HL-60 (cell line): ENCODE measurements around the gene PSMD8.

ENCODE experiments used
- DNase-seq, 2 experiments: peaks; one replicate each; pipeline ENCODE4 v3.0.0-alpha.2; 2010 to 2020; ENCODE audit warnings: low read depth in 1 of 2, low spot score in 1 of 2
- H3K27ac ChIP-seq: fragments of 250-450 bp; sonication (Bioruptor Pico); replicated peaks from 2 replicates; pipeline ENCODE4 v1.5.1; 2020; ENCODE audit warnings: mild to moderate bottlenecking, moderate library complexity
- H3K27me3 ChIP-seq: fragments of 250-450 bp; sonication (Bioruptor Pico); 2 replicates; pipeline ENCODE4 v1.5.1; 2021; ENCODE audit warnings: mild to moderate bottlenecking, moderate library complexity; ENCODE audit not compliant: insufficient read depth, poor library complexity, severe bottlenecking
- H3K4me3 ChIP-seq: replicated peaks from 2 replicates; pipeline ENCODE4 v1.5.1; 2011; ENCODE audit warnings: mild to moderate bottlenecking, control low read depth, low read length; ENCODE audit not compliant: insufficient read depth
- GABPA ChIP-seq: IDR thresholded peaks from 2 replicates; pipeline ENCODE4 v1.6.1; 2012; ENCODE audit warnings: low read depth
- POLR2AphosphoS5 ChIP-seq: IDR thresholded peaks from 2 replicates; pipeline ENCODE4 v1.6.1; 2012; ENCODE audit warnings: low read depth
- SPI1 ChIP-seq: IDR thresholded peaks from 2 replicates; pipeline ENCODE4 v1.6.1; 2012; ENCODE audit warnings: low read depth, mild to moderate bottlenecking, borderline replicate concordance
- TF ChIP-seq, protein P1 (sequence below): IDR thresholded peaks from one replicate; pipeline ENCODE4 v1.5.1; 2011; ENCODE audit warnings: low read length, control low read depth, inconsistent platforms; ENCODE audit not compliant: insufficient read depth
- TF ChIP-seq, protein P2 (sequence below): IDR thresholded peaks from 2 replicates; pipeline ENCODE4 v1.6.1; 2012; ENCODE audit warnings: low read depth; ENCODE audit not compliant: insufficient replicate concordance

The PSMD8 gene

DNA sequence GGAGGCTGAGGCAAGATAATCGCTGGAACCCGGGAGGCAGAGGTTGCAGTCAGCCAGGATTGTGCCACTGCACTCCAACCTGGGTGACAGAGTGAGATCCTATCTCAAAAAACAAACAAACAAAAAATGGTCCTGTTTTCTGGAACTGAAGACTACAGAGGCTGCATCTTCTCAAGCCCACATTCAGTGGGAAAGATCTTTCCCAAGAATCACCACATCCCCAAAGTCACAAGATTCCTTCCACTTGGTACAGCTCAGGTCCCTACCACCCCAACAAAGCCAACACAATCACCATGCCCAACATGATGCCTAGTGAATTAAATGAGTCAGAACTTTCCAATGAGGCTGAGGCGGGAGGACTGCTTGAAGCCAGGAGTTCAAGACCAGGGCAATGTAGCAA lies 23.5 kb upstream of the PSMD8 start:
- TF ChIP-seq SPI1 (no peak), POLR2AphosphoS5 (no peak), GABPA (no peak)
- TF ChIP-seq, protein P1, sequence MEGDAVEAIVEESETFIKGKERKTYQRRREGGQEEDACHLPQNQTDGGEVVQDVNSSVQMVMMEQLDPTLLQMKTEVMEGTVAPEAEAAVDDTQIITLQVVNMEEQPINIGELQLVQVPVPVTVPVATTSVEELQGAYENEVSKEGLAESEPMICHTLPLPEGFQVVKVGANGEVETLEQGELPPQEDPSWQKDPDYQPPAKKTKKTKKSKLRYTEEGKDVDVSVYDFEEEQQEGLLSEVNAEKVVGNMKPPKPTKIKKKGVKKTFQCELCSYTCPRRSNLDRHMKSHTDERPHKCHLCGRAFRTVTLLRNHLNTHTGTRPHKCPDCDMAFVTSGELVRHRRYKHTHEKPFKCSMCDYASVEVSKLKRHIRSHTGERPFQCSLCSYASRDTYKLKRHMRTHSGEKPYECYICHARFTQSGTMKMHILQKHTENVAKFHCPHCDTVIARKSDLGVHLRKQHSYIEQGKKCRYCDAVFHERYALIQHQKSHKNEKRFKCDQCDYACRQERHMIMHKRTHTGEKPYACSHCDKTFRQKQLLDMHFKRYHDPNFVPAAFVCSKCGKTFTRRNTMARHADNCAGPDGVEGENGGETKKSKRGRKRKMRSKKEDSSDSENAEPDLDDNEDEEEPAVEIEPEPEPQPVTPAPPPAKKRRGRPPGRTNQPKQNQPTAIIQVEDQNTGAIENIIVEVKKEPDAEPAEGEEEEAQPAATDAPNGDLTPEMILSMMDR: no peak
- TF ChIP-seq, protein P2, sequence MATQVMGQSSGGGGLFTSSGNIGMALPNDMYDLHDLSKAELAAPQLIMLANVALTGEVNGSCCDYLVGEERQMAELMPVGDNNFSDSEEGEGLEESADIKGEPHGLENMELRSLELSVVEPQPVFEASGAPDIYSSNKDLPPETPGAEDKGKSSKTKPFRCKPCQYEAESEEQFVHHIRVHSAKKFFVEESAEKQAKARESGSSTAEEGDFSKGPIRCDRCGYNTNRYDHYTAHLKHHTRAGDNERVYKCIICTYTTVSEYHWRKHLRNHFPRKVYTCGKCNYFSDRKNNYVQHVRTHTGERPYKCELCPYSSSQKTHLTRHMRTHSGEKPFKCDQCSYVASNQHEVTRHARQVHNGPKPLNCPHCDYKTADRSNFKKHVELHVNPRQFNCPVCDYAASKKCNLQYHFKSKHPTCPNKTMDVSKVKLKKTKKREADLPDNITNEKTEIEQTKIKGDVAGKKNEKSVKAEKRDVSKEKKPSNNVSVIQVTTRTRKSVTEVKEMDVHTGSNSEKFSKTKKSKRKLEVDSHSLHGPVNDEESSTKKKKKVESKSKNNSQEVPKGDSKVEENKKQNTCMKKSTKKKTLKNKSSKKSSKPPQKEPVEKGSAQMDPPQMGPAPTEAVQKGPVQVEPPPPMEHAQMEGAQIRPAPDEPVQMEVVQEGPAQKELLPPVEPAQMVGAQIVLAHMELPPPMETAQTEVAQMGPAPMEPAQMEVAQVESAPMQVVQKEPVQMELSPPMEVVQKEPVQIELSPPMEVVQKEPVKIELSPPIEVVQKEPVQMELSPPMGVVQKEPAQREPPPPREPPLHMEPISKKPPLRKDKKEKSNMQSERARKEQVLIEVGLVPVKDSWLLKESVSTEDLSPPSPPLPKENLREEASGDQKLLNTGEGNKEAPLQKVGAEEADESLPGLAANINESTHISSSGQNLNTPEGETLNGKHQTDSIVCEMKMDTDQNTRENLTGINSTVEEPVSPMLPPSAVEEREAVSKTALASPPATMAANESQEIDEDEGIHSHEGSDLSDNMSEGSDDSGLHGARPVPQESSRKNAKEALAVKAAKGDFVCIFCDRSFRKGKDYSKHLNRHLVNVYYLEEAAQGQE: no peak
- no peak overlapping the region for H3K27ac ChIP-seq
- DNase-seq: no peak

DNA sequence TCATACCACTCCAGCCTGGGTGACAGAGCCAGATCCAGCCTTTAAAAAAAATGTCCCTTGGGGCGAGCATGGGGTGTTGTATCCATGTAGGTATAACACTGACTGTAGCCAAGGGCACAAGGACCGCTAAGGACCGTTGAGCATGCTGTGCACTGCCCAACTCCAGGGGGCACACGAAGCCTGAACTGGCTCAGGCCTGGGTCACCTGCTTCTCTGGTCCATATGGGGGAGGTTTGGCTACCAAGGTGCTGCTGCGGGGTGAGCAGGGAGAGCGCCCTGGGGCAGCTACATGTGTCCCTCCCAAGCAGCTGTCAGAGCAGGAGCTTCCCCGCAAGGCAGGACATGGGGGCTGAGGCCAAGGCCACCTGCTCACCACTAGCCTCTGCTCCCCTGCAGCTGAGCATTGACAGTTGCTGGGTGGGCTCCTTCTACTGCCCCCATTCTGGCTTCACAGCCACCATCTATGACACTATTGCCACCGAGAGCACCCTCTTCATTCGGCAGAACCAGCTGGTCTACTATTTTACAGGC lies 22.4 kb upstream of the PSMD8 start:
- no peak for DNase-seq
- H3K27ac ChIP-seq: no peak overlapping the region

More for the DNA sequence above, 23.5 kb upstream of the PSMD8 start:
- H3K27me3 ChIP-seq: no peaks in the 10 kb centered on the region
- H3K4me3 ChIP-seq: no peak overlapping the region

DNA sequence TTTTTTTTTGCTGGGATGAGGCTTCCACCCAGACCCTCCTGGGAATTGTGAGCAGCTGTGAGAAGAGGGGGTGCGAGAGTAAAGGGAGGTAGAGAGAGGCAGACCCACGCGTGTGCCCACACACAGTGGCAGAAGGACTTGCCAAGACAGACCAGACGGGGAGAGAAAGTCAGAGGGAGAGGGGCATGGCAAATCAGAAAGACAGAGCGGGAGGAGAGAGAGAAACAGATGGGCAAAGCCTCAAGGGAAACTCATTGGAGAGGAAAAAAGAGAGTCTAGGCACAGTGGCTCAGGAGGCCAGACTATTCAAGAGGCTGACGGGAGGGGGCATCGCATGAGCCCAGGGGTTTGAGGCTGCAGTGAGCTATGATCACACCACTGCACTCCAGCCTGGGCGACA lies 21.8 kb upstream of the PSMD8 start:
- H3K27me3 ChIP-seq: no peaks in the 10 kb centered on the region
- H3K27ac ChIP-seq: no peak overlapping the region
- no peak for DNase-seq
- no peak for TF ChIP-seq POLR2AphosphoS5
- TF ChIP-seq, protein P2: no peak
- TF ChIP-seq, protein P1: no peak
- no peak for TF ChIP-seq GABPA
- no peak for TF ChIP-seq SPI1
- no peak overlapping the region for H3K4me3 ChIP-seq

More for the DNA sequence above, 22.4 kb upstream of the PSMD8 start:
- Histone ChIP-seq H3K4me3 (no peak overlapping the region), H3K27me3 (no peaks in the 10 kb centered on the region)
- TF ChIP-seq, protein P2: no peak
- no peak for TF ChIP-seq SPI1
- TF ChIP-seq, protein P1: no peak
- TF ChIP-seq POLR2AphosphoS5: no peak
- TF ChIP-seq GABPA: no peak
